ENCODE measurements around the gene PLEKHG7.

The PLEKHG7 gene

DNA sequence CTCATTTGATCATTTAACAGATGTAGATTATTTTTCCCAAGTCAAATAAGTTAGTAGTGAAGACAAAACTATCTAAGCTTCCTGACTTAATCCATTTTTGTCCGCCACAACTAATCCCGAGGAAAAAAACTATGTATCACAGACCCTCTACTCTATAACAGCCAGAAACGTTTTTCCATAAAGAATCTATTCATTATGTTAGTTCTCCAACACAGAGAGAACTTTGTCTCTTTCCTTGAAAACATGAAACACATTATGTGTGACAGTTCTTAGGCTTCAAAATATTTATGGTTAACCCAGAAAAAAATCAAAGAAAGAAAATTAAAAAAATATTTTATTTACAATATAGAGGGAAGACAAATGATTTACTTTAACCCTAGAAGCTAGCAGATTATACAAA, 100.1 kb downstream of the PLEKHG7 start:
- no peak for DNase-seq (ENCODE audit: low read depth)

GRCh38 chr12:92803903-92804302, 101.1 kb downstream of the PLEKHG7 start:
- DNase-seq (ENCODE audit: low read depth) = no peak

DNA sequence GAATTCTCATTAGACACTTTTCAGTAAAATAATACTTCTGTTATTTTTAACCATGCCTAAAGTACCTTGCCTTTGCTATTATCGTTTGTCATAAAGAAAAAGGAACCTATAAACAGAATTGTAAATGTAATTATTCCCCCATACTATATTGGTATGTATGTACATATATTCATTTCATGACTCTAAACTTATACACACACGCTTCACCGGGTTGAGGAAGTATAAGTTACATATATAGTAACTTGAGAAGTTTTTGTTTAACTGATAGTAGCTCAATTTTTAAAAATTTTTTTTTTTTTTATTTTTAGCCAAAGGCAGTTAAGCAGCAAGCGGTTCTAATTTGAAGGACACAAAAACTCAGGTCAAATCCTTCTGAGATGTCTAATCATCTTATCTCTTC, 107.6 kb downstream of the PLEKHG7 start:
- DNase-seq (ENCODE audit: low read depth) = no peak

GRCh38 chr12:92814584-92814983, 111.8 kb downstream of the PLEKHG7 start:
- no peak for DNase-seq (ENCODE audit: low read depth)

DNA sequence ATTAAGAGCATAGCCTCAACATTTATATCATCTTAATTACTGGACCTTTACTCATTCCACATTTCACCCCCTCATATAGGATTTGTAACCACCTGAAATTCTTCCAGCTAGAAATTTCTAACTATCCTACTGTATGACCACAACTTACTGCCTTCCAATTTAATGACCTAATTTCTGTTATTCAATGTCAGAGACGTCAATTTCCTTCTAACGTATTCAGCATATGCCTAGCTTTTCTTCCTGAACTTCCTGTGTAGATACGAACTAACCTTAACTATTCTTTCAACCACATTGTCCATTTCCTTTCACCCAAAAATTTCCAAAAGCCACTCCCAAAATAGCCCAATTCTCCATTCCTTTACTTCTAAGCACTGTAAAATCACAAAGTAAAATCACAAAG, 118.4 kb downstream of the PLEKHG7 start:
- no peak for DNase-seq (ENCODE audit: low read depth)

Data from T follicular helper cell (primary cell).